Heart right ventricle (tissue), 16 donors: ENCODE measurements around the gene LGALS9C. TPM values are rescaled to one million over a fixed set of nuclear protein-coding genes. Genes with fewer than 3 reads are reported as not detected.
"Not testable (repeated sequence)": the region's sequence is repeated elsewhere in the genome, so short reads cannot be mapped to it uniquely, and the experiment has no call there.

Experiments
- ATAC-seq, 8 donors: fragments of 200-7000 bp; cut with Tn5 transposase; one replicate each; pipeline ENCODE4 v1.9.1; 2020; ENCODE audit warnings: mild to moderate bottlenecking in 8 of 8, moderate library complexity in 8 of 8, moderate number of reproducible peaks in 1 of 8
- DNase-seq, 2 donors: peaks; one replicate each; pipeline ENCODE4 v3.0.0-alpha.2; 2020
- H3K27ac ChIP-seq, 10 donors: fragments of 200-600 bp; sonication (generic) in 2 of 10; one replicate each; pipeline versions ENCODE4 v1.5.0 to v1.8.0; 2020 to 2022; ENCODE audit warnings: mild to moderate bottlenecking in 3 of 10
- H3K27me3 ChIP-seq, 7 donors: fragments of 200-600 bp; one replicate each; pipeline ENCODE4 v1.8.0; 2021 to 2022; ENCODE audit warnings: mild to moderate bottlenecking in 2 of 7
- H3K36me3 ChIP-seq, 9 donors: fragments of 200-600 bp; sonication (generic) in 1 of 9; one replicate each; pipeline versions ENCODE4 v1.5.0 to v1.8.0; 2020 to 2022; ENCODE audit warnings: mild to moderate bottlenecking in 2 of 9
- H3K4me1 ChIP-seq, 9 donors: fragments of 200-600 bp; sonication (generic) in 1 of 9; one replicate each; pipeline versions ENCODE4 v1.5.0 to v1.8.0; 2020 to 2022; ENCODE audit warnings: mild to moderate bottlenecking in 4 of 9
- H3K4me3 ChIP-seq, 10 donors: fragments of 200-600 bp; sonication (generic) in 2 of 10; one replicate each; pipeline versions ENCODE4 v1.5.0 to v1.8.0; 2020 to 2022; ENCODE audit warnings: mild to moderate bottlenecking in 7 of 10, moderate library complexity in 2 of 10
- H3K9me3 ChIP-seq, 11 donors: fragments of 200-600 bp in 10 of 11; sonication (generic) in 2 of 11; one replicate each; pipeline versions ENCODE4 v1.5.0 to v1.8.0; 2013 to 2022; ENCODE audit warnings: mild to moderate bottlenecking in 2 of 11, control low read depth in 1 of 11, moderate library complexity in 1 of 11
- WGBS, 2 donors: extraction: QIAGEN DNeasy Blood & Tissue Kit; methylation state at CpG; one replicate each; pipeline ENCODE4 v1.1.7; 2013; ENCODE audit warnings: inconsistent platforms in 1 of 2; 5-methylcytosine and 5-hydroxymethylcytosine counted together
- intact Hi-C, 10 donors: fragments of 100-400 bp; cut with DNase I; formaldehyde crosslinking; loops; one replicate each; pipeline versions ENCODE4 v1.11.1 to v1.14.2; 2022
- polyA plus RNA-seq, 2 donors: library from polyadenylated mRNA; stranded (reverse); fragments of 200-250 nt; gene quantifications; one replicate each; pipeline ENCODE4 v1.2.3, GENCODE V29; 2013
- total RNA-seq, 10 donors: library from RNA; stranded (reverse); fragmentation: NEBNext Ultra II Directional in 3 of 10; extraction: Animal tissue kit (Norgen Biotek cat#: 25700) in 3 of 10; gene quantifications; one replicate each; pipeline versions ENCODE4 v1.2.1 to v1.2.4, GENCODE V29; 2021 to 2023
- donor health status: Arrhythmogenic right ventricular cardiomyopathy.
- donor health status: ischemic (EF 13 %, LVEDD 7.1; RV severe dilation, severe dysfunction).
- donor health status: healthy with polysubstance abuse.
- donor health status: DM: no; HTN: yes; CAD: no.
- donor health status: DM: no; HTN: no; CAD: no.
- donor health status: ischemic (EF 25% LVEDD 6.9; RV normal size, moderate dysfunction).
- donor health status: ischemic (EF 25% LVEDD 5.7; RV mildly dilated, moderate dysfunction).
- donor health status: healthy.
- donor health status: DM: yes; HTN: yes; CAD: no.
- donor health status: Ischemic cardiomyopathy.
- donor health status: ischemic (EF 35%, LVEDD 5.7; RV mildly dilated, moderate dysfunction).
- donor health status: nonischemic (EF 11% LVEDD 7.7; RV severe dilation, severe dysfunction).
- donor health status: DM: yes; HTN: yes; CAD: no.
- donor health status: PGD.
- donor health status: ischemic (EF 29% LVEDD 5.4; RV normal size, mild dysfunction).
- donor health status: nonischemic (EF 23%, LVEDD 6.1; RV moderate dilation, normal function).

The LGALS9C gene
- total and polyA plus RNA-seq, 12 donors = 0.18 TPM; not detected in 11

DNA sequence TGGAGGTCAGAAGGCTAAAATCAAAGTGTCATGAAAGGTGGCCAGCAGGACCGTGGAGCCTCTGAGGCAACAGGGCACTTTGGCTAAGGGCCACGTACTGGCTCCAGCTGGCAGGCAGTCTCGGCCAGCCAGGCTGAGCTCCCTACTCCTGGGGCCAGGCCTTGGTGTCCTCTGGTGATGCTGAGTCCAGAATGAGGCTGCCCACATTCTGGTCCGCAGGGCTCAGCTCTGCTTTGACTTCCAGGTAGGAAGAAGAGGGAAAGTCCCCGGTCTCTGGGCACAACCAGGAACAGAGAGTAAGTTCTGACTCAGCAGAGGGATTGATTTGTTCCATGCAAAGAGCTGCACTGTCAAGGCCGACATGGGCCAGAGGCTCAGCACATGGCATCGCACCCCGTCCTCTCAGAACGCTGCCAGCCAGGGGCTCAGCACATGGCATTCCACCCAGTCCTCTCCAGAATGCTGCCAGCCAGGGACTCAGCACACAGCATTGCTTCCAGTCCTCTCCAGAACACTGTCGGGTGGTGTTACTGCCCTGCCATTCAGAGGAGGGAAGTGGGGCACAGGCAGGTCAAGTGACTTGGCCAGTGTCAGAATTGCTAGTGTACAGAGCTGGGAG, 2.5 kb downstream of the LGALS9C start:
- H3K27ac ChIP-seq, H3K36me3 ChIP-seq, H3K27me3 ChIP-seq, H3K4me1 ChIP-seq, intact Hi-C loops, H3K9me3 ChIP-seq, DNase-seq, H3K4me3 ChIP-seq: not testable (repeated sequence)
- WGBS, 2 donors = 45 to 62% methylated on average over 2 to 6 of the region's 10 CpGs
- peak in 4 of 8 donors; percentile 34 to 56 (median 46) for ATAC-seq

DNA sequence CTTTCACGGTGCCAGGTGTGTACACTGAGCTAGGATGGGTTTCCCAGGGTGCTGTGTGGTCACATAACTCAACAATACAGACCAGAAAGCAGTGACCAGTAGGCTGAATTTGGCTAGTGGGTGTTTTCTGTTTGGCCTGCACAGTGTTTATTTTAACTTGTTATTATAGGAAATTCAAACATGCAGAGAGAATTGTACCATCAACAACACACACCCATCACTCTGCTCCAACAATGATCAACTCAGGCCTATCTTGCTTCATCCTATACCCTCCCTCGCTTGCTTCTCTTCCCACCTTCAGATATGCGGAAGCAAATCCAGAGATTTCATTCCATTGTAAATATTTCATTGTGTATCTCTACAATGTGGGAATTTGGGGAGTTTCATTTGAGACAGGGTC, 5.2 kb downstream of the LGALS9C start:
- DNase-seq, H3K9me3 ChIP-seq, intact Hi-C loops, ATAC-seq, H3K4me1 ChIP-seq, H3K4me3 ChIP-seq, H3K36me3 ChIP-seq, H3K27me3 ChIP-seq, H3K27ac ChIP-seq: not testable (repeated sequence)
- WGBS, 2 donors = 100% methylated on average over 2 of the region's 3 CpGs

DNA sequence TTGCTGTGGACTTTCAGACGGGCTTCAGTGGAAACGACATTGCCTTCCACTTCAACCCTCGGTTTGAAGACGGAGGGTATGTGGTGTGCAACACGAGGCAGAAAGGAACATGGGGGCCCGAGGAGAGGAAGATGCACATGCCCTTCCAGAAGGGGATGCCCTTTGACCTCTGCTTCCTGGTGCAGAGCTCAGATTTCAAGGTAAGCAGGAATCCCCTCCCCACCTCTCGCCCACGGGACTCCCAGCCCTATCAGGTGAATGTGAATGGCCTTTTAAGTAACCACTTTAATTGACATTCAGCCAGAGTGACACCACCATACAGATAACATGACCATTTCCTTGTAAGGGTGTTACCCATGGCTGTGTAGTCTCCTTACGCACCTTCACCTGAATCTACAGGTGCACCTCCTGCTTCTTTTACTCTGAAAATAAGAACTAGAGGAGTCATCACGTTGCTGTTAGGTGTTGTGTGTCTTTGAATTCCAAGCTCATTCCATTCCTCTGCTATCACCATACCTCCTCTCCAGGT, 9.4 kb downstream of the LGALS9C start:
- ATAC-seq, H3K9me3 ChIP-seq, H3K36me3 ChIP-seq, H3K4me1 ChIP-seq, DNase-seq, H3K4me3 ChIP-seq, H3K27ac ChIP-seq, H3K27me3 ChIP-seq, intact Hi-C loops: not testable (repeated sequence)
- WGBS, 2 donors = 65 to 75% methylated on average over 3 to 5 of the region's 10 CpGs

DNA sequence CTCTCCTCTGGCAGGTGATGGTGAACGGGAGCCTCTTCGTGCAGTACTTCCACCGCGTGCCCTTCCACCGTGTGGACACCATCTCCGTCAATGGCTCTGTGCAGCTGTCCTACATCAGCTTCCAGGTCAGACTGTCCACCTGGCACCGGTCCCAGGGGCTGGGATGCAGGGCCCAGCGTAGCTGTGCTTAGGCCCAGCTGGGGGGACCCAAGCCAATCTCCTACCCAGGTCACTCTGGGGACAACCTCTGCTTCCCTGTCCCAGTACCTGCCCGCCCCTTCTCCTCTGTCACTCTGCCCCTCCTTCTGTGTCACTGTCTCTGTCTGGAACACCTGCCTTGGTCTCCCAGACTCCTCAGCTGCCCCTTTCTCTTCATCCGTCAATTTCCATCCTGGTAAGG, 11.0 kb downstream of the LGALS9C start:
- intact Hi-C loops, H3K9me3 ChIP-seq, DNase-seq, H3K27ac ChIP-seq, H3K27me3 ChIP-seq, ATAC-seq, H3K4me1 ChIP-seq, H3K36me3 ChIP-seq, H3K4me3 ChIP-seq: not testable (repeated sequence)
- WGBS, 2 donors = 65 to 67% methylated on average over 2 to 3 of the region's 10 CpGs

DNA sequence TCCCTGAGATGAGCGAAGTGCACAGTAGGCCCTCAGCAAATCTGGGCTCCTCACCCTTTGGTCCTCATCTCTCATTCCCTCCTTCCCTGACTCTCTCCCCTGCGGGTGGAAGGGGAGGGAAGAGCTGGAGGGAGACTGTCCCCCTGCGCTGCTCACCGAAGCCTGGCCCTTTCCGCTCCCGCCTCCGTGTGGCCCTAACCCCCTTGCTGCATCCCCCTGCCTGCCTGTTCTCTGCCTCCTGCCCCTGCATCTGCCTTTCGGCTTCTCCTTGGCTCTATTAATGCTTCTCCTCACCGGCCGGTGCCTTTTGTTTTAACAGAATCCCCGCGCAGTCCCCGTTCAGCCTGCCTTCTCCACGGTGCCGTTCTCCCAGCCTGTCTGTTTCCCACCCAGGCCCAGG, 12.0 kb downstream of the LGALS9C start:
- H3K4me3 ChIP-seq, H3K27ac ChIP-seq, H3K27me3 ChIP-seq, DNase-seq, intact Hi-C loops, H3K4me1 ChIP-seq, ATAC-seq, H3K9me3 ChIP-seq, H3K36me3 ChIP-seq: not testable (repeated sequence)
- 62 to 63% methylated on average over 9 to 14 of the region's 15 CpGs for WGBS, 2 donors

DNA sequence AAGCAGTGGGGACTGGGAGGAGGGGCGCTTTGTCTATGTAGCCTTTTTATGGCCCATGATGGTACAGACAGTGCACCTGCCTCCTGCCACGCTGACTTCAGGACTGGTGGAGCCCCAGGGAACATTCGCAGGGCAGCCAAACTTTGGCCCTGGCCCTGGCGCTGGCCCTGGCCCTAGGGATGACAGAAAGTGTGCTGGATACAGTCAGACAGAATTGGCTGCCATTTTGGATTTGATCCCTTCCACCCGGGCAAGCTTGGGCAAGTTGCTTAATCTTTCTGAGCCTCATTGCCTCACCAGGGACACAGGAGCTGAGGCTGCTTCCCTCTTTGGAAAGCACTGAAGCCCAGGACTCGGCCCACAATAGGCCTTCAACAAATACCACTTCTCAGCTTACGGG, 13.4 kb downstream of the LGALS9C start:
- H3K27ac ChIP-seq, H3K36me3 ChIP-seq, DNase-seq, H3K9me3 ChIP-seq, H3K27me3 ChIP-seq, ATAC-seq, H3K4me1 ChIP-seq, intact Hi-C loops, H3K4me3 ChIP-seq: not testable (repeated sequence)
- WGBS, 2 donors = 80 to 90% methylated on average over 1 to 2 of the region's 7 CpGs

DNA sequence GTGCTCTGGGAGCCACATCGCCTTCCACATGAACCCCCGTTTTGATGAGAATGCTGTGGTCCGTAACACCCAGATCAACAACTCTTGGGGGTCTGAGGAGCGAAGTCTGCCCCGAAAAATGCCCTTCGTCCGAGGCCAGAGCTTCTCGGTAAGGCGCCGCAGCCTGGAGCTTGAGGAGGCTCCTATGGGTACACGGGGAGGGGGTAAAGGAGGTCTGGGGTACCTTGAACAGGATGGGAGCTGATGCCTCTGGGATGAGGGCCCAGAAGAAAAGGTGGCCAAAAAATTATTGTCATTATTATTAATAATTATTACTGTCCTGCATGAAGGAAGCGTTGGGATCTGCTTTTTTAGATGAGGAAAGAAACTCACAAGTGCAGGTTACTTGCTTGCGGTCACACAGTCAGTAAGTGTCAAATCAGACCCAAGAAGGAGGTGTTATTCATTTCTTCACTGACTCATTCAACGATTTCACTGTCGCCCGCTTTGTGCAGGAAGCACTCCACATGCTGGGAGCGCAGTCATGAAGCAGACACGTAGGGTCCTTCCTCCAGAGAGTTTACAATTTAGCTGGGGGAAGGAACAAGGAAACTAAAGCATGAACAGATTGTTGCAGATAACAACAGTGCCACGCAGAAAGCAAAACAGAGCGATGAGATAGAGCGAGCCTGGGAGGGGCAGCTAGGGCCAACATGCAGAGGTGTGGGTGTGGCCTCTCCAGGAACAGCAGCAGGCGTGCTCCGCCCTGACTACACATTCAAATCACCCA, 16.3 kb downstream of the LGALS9C start:
- H3K27me3 ChIP-seq, H3K4me1 ChIP-seq, H3K4me3 ChIP-seq, intact Hi-C loops, H3K27ac ChIP-seq, ATAC-seq, H3K36me3 ChIP-seq, H3K9me3 ChIP-seq, DNase-seq: not testable (repeated sequence)
- WGBS, 2 donors = 49 to 54% methylated on average over 9 to 14 of the region's 23 CpGs

DNA sequence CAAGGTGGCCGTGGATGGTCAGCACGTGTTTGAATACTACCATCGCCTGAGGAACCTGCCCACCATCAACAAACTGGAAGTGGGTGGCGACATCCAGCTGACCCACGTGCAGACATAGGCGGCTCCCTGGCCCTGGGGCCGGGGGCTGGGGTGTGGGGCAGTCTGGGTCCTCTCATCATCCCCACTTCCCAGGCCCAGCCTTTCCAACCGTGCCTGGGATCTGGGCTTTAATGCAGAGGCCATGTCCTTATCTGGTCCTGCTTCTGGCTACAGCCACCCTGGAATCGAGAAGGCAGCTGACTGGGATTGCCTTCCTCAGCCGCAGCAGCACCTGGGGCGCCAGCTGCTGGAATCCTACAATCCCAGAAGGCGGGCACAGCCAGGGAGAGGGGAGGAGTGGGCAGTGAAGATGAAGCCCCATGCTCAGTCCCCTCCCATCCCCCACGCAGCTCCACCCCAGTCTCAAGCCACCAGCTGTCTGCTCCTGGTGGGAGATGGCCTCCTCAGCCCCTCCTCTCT, 17.7 kb downstream of the LGALS9C start:
- peak in 1 of 8 donors; percentile 51 for ATAC-seq
- H3K4me1 ChIP-seq, H3K4me3 ChIP-seq, H3K27me3 ChIP-seq, H3K27ac ChIP-seq, intact Hi-C loops, H3K9me3 ChIP-seq, H3K36me3 ChIP-seq, DNase-seq: not testable (repeated sequence)
- WGBS, 2 donors = 44 to 45% methylated on average over 9 to 10 of the region's 13 CpGs
